NCI-H2196 treated with DMSO at 0.1 percent for 48 hours (cell line): ENCODE data around the gene AQP12A.
"Not testable (repeated sequence)": the region's sequence is repeated elsewhere in the genome, so short reads cannot be mapped to it uniquely, and the experiment has no call there.

Experiments
- DNase-seq: peaks from one replicate; lab custom pipeline; 2025; ENCODE audit not compliant: unreplicated experiment; lab: John Stamatoyannopoulos, UW

Gene AQP12A, protein sequence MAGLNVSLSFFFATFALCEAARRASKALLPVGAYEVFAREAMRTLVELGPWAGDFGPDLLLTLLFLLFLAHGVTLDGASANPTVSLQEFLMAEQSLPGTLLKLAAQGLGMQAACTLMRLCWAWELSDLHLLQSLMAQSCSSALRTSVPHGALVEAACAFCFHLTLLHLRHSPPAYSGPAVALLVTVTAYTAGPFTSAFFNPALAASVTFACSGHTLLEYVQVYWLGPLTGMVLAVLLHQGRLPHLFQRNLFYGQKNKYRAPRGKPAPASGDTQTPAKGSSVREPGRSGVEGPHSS

DNA sequence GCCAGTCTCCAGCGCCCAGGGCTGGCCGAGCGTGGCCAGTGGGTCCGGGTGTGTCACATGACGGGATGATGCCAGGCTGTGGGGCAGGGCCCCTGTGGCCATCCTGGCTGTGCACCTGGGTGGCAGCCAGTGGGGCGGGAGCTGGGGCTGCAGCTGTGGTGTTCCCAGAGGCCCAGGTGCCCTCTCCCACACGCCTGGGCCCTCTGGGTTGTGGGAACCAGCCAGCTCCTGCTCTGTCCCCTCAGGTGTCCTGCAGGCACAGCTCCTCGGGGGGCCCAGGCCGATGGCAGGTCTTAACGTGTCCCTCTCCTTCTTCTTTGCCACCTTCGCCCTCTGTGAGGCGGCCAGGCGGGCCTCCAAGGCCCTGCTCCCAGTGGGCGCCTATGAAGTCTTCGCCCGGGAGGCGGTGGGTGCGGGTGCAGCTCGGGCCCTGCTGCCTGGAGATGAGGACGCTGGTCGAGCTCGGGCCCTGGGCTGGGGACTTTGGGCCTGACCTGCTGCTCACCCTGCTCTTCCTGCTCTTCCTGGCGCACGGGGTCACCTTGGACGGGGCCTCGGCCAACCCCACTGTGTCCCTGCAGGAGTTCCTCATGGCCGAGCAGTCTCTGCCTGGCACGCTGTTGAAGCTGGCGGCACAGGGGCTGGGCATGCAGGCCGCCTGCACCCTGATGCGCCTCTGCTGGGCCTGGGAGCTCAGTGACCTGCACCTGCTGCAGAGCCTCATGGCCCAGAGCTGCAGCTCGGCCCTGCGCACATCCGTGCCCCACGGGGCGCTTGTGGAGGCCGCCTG, at the start of gene AQP12A:
Gene AQP12A, plus strand, starts transcription at position 236 of the 790 bp plus-strand sequence. Its CDS starts 48 bp downstream, at position 284.
- DNase-seq, result not testable (repeated sequence)

DNA sequence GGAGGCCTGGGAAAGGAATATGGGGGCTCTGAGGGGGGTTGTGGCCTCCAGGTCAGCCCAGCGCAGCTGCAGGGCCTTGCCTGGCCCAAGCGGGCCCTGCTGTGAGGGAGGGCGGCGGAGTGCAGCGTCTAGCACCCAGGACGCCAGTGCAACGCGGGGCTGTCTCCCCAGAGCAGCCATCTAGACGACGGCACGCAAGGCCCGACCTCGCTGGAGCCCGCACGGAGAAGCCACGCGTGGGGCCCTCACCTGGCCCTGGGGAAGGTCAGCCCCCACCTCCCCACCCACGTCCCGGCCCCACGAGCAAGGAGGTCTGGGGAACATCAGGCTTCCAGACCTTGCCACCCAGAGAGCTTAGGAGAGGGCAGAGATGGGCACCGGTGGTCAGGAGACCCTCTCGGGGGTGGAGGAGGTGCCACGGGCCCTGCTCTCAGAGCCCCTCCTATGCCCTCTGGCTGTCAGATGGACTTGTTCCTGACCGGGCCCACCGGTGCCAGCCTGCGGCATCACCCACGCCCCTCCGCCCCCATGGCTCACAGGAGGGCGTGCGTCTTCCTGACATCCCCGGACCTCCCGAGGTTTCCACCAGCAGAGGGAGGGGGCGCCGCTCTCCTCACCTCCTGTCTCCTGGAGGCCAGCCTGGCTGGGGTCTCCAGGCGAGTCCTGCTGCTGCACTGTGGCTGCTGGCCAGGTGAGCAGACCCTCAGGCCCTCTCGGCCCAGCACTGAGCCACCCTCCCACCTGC, 49.4 kb upstream of the AQP12A start:
- no peak for DNase-seq

DNA sequence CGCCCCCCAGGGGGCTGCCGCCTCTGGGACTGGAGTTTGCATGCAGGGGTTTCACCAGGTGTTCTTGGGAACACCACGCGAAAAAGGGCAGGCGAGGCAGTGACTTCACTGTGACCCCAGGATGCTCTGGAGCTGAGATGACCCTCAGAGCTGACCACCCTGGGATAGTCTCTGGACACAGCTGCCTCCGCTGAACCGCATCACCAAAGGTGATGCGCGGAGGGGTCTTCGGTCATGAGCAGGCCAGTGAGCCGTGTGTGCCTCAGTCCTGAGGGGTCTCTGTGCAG, 48.9 kb upstream of the AQP12A start:
- DNase-seq, result no peak

DNA sequence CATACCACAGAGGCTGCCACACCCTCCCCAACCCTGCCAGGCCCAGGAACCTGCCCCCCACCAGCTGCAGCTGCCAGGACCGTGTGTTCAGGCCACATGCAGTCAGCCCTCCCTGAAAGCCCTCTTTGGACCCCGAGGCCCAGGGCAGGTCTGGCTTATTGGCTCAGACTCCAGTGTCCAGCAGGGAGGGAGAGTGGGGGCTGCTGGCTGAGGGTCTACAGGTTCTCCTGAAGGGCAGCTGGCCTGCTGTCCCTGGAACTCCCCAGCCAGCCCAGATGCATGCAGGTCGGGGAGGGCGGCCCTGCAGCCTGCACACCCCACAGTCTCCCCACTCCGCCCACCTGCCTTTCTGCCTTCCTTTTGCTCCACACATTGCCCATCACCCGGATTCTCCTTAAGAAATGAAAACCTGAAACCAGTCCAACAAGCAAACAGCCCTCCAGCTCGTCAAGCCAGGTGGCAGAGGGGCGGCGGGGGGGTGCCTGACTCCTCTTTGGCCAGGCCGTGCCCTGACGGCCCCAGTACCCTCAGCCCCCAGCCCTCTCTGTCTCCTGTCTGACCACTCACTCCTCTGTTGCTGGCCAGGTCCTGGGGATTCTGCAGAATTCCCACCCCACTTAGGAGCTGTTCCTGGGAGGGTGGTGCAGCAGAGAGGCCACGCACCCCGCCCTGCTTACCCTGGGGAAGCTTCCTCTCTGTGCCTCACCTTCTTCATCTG, 48.4 kb upstream of the AQP12A start:
- no peak for DNase-seq

DNA sequence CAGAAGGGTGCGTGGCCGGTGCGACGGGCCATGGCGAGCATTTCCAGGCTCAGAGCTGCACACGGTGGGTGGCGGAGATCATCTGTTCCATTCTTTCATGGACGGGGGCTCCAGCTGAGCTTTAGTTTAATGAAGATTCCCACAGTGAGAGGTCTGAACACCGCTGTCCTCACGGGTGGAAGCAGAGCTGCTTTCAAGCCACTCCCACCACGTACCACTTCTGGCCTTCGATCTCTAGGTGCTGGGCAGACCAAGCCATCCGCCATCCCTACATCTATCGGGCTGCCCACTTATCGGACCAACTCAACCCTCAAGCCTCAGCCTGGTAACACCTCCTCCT, 47.9 kb upstream of the AQP12A start:
- DNase-seq, result no peak

DNA sequence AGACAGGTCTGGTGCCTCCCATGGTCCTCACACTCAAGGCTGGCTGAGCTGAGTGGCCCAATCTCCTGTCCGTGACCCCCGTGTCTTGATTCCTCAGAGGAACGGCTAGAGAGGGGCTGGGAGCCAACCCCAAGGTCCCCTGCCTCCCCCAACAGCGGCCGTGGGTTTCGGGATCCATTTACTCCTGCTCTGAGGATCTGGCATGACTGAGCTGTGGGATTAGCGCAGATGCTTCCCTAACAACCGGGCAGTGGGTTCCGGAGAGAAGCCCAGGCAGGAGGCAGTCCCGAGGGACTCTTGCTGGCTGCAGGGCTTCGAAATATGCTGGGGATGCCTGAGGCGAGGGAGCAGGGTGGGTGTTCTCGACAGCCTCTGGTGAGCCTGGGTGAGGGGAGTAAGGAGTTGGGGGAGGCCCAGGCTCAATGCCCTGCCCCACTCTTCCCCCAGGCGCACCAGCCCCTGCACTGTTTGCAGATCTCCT, 47.5 kb upstream of the AQP12A start:
- DNase-seq, result no peak

DNA sequence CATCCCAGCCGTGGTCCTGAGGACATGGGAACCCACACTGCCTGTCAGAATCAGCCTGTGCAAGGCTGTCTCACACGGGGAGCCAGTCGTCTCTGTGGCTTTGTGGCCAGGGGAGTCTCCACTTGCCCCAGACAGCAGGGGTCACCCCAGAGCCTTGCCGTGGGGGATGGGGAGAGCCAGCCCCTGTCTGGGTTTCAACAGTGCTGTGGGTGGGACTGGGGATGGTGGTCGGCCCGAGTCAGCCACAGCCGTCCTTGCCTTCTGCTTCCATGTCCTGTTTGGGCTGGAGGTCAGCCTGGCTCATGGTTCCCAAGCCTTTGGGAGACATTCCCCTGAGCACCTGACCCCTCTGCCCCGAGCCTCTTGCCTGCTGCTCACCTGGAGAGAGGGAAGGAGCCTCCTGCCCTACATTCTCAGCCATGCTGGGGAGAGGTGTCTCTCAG, 46.8 kb upstream of the AQP12A start:
- DNase-seq, result no peak

DNA sequence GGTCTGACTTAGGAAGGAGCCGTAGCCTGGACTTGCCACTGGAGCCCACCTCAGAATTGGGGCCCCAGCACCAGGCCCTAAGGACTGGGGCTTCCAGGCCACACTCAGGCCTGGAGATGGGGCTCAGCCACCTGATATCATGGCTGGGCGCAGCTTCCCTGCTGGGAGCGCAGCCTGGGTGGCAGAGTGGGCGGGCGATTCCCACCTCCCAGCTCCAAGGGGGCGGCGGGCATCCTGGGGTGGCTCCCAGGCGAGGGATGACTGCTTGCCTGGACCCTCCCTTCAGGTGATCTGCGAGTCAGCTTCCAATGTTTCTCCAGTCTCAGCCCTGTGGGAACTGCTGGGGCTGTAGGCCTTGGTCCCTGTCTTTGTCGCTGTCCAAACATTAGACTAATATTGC, 46.3 kb upstream of the AQP12A start:
- no peak for DNase-seq

DNA sequence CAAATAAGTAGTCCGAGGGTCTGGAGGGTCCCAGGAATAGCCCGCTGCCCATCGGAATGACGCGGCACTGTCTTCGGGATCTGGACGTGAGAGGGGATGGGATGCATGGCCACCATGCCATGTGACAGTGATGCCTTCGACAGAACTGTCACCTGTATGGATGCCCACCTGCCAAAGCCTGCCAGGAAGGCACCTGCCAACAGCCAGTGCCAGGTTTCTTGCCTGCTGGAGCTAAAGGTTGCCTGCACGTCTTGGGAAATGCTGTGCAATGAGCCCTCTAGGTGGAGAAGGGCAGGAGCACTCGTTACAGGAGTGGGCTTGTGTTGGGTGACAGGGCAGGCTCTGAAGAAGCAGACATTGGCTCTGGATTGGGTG, 45.9 kb upstream of the AQP12A start:
- DNase-seq, result no peak

DNA sequence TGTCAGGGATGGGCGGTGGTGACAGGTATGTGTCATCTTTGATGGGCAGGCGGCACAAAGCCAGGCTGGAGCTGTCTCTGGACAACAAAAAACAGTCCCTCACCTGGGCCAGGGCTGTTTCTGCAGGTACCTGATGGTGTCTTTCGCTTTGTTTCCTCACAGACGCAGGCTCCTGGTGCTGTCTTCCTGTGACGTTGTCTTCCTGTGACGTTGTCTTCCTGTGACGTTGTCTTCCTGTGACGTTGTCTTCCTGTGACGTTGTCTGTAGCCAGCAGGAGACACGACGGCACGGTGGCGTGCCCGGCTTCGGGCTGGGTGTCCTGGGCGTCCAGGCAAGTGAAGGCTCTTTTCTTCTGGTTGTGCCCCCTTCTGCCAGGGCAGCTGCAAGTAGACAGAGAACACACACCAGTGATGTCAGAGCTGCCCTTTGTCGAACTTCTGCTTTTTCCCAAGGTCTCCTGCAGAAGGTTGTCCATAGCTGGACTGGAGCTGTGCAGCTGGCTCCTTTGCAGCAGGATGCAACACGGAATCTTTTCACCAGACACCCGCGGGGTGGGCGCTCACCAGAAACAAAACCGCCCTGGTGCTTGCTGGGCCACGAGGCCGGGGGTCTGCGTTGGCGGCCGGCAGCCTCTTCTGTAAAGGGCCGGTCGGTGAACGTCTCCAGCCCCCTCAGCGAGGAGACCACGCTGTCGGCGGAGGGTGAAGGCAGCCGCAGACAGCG, 45.3 kb upstream of the AQP12A start:
- no peak for DNase-seq

DNA sequence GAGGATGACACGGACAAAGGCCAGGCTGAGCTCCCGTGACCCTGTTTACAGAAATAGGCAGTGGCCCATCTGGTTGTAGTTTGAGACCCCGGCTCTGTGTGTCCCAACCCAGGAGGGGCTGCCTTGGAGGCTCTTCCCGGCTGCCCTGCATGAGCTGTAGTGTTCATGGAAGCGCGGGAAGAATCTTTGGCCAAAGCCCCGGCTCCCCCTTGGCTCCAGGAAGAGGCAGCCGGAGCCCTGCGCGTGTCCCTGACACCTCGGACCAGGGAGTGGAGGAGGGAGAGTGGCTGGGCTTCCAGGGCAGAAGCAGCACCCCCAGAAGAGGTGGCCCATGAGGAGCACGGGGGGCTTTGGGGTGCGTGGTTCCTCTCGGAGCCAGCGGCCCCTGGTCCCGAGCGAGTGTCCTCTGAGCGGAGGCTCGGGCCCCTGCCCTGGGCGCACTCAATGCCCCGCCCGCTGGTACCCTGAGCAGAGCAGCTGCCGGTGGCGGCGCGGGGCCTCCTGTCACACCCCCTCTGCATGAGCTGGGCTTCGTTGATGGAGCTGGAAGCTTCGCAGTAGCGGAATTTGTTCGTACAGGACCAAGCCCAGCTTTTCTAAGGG, 44.7 kb upstream of the AQP12A start:
- DNase-seq, result no peak

DNA sequence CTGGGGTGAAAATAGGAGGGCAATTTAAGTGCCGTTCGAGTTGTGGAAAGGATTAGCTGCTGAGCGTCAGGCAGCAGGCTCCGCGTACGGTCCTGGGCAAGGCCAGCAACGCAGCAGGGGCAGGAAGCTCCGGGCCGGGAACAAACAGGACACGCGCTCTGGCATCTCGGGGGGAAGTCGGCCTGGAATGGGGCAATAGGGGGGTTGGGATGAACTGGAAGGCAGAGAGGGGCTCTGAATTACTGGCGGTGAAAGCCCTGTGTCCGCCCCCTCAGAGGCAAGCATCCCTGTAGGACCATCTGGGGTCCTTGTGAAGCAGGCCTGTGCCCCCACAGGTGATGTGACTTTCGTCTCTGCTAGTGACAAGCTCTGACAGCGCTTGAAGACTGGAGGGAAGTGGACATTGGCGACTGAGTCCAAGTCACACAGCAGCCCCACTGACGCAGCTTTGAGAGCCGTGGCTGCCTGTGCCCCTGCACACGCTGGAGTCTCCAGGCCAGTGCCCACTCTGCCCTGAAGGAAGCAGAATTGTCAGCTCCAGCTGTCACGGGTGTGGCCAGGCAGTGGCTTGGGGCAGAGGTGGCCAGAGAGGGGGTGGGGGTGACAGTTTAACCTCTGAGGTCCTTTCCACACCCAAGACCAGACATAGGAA, 44.0 kb upstream of the AQP12A start:
- no peak for DNase-seq

DNA sequence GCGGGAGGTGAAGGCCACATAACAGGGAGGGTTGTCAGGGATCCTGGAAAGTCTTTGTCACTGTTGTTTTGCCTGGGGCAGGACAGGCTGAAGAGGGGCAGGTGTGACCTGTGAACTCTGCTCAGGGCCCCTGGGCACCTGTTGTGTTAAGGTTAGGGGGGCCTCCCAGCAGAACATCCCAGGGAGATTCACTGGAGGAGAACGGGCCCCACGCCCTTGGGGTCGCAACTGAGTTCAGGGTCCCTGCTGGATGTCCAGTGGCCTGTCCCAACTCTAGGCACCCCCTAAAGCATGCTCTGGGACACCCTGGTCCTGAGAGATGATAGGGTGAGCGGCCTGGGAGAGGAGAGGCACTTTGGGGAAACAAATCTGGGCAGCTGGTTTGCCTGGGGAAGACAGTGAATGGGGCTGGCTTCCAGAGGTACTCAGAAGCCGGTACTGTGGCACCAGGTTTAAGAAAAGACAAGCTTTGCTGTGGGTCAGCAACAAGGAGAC, 43.5 kb upstream of the AQP12A start:
- no peak for DNase-seq

DNA sequence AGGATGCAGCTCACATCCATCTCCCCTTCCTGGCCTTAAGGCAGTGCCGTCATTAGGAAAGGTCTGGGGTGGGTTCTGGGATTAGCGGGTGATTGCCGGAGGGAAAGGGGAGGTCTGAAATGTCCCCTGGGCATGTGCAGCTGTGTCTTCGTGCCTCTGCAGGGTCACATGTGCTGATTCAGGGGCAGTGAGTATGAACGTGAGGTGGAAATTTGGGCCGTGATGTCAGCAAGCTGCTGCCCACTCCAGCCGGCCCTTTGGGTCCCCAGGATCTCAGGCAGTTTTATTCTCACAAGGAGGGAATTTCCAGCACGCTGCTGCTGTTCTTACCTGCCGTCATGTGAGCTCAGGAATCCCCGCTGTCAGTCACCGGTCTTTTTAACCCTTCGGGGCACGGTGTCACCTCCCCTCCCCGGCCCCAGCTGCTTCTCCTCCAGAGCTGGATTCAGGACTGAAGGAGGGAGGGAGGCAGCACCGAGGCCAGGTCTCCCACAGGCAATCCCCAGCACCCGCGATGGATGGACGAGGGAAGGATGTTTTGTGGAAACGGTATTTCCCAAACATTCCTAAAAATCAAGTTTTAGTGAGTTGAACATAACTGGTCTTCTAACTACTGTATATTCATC, 42.9 kb upstream of the AQP12A start:
- no peak for DNase-seq

DNA sequence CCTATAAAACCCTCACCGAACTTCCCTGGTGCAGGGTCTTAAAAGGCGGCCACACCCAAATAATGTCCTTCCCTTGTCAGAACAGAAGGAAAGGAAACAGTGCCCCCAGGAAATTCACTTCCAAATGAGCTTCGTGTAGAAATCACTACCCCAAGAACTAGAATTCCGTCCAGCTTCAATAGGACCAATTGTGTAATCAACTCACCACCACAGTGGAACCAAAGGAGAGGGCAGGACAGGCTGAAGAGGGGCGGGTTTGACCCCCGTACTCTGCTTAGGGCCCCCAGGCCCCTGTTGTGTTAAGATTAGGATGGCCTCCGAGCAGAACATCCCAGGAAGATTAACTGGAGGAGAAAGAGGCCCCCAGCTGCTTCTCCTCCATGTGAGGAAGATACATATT, 42.3 kb upstream of the AQP12A start:
- DNase-seq, result no peak

DNA sequence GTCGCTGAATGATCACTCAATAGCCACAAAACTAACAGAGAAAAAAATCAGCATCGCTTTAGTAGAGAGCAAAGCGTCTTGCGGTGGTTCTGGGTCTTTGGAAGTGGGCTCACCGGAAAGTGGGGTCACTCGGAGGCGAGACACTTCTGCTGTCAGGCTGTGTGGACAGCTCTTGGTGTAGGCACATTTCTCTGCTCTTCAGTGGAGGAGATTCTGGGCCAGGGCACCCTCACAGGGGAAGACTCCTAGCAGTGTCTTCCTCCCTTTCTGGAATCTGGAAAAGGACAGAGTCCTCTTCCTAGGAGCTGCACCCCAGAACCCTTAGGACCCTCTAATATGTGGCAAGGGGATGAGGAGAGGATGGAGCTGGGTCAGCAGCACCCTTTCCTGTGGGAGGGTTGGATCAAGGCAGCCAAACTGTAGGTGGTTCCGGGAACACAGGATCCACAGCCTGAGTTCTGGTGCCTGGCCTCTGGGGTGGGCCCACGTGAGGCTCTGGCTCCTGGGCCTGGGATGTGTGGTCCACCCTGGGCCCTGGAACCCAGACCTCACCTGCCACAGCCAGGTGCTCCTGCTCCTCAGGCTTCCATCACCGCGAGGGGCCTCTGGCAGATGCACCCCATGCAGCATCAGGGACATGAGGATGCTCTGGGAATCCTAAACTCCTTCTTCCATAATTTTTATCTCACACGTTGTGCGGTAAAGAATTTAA, 41.3 kb upstream of the AQP12A start:
- no peak for DNase-seq

DNA sequence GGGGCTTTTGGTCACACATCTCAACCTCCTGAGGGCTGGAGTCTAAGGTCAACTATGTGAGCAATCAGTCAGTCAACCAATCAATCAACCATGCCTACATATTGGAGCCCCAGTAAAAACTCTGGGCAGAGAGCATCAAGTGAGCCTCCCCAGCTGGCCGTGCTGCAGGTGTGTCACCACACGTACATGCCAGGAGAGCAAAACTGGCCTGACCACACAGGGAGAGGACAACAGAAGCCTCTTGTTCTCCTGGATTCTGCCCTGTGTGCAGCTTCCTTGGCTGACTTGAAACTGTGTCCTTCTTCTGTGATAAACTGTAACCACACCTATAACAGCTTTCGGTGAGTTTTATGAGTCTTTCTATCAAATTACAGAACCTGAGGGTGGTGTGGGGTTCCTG, 40.5 kb upstream of the AQP12A start:
- no peak for DNase-seq
